BLaER1 (cell line): ENCODE results near the gene TMEM250.
"Not testable (repeated sequence)": the region's sequence is repeated elsewhere in the genome, so short reads cannot be mapped to it uniquely, and the experiment has no call there.

Source experiments
- H3K27ac ChIP-seq: shearing (Covaris generic); formaldehyde crosslinking; 2 replicates; pipeline ENCODE4 v1.8.1; 2022
- H3K27me3 ChIP-seq: shearing (Covaris generic); formaldehyde crosslinking; 2 replicates; pipeline ENCODE4 v1.8.1; 2022
- H3K36me3 ChIP-seq: shearing (Covaris generic); formaldehyde crosslinking; 2 replicates; pipeline ENCODE4 v1.8.1; 2022
- H3K4me1 ChIP-seq: shearing (Covaris generic); formaldehyde crosslinking; 2 replicates; pipeline ENCODE4 v1.8.1; 2022
- H3K4me2 ChIP-seq: shearing (Covaris generic); formaldehyde crosslinking; 2 replicates; pipeline ENCODE4 v1.8.1; 2022
- H3K4me3 ChIP-seq: shearing (Covaris generic); formaldehyde crosslinking; 2 replicates; pipeline ENCODE4 v1.8.1; 2022
- H3K9ac ChIP-seq: shearing (Covaris generic); formaldehyde crosslinking; 2 replicates; pipeline ENCODE4 v1.8.1; 2022
- H3K9me3 ChIP-seq: shearing (Covaris generic); formaldehyde crosslinking; 2 replicates; pipeline ENCODE4 v1.8.1; 2022
- H4K20me1 ChIP-seq: shearing (Covaris generic); formaldehyde crosslinking; 2 replicates; pipeline ENCODE4 v1.8.1; 2022
- Cebpa-rat ChIP-seq: shearing (Covaris generic); IDR thresholded peaks from 2 replicates; pipeline ENCODE4 v1.8.1; 2022

Gene TMEM250

GRCh38 chr9:136153381-136154065, 34.8 kb upstream of the TMEM250 start:
- H3K27me3 ChIP-seq: no peaks in the 10 kb centered on the region
- H3K36me3 ChIP-seq: no peaks in the 10 kb centered on the region

GRCh38 chr9:136152931-136153330, 34.3 kb upstream of the TMEM250 start:
- Histone ChIP-seq H3K4me2 (no peak overlapping the region), H3K9ac (peak overlapping the region; percentile 5; the same call in 1 of the 2 replicates), H3K4me3 (no peak overlapping the region), H3K4me1 (peaks cover 25% of the 10 kb centered on the region), H4K20me1 (no peaks in the 10 kb centered on the region), H3K9me3 (no peaks in the 10 kb centered on the region), H3K27me3 (no peaks in the 10 kb centered on the region), H3K36me3 (no peaks in the 10 kb centered on the region), H3K27ac (0 out of 2 replicates have a peak overlapping the region, but pooled peaks have one; percentile 9)
- no peak for TF ChIP-seq Cebpa-rat

More at GRCh38 chr9:136153381-136154065, 34.8 kb upstream of the TMEM250 start:
- H3K27ac ChIP-seq: no peak overlapping the region
- no peaks in the 10 kb centered on the region for H4K20me1 ChIP-seq
- H3K4me2 ChIP-seq: no peak overlapping the region
- no peak for TF ChIP-seq Cebpa-rat
- H3K9ac ChIP-seq: no peak overlapping the region
- H3K4me1 ChIP-seq: peaks cover 25% of the 10 kb centered on the region
- no peak overlapping the region for H3K4me3 ChIP-seq
- H3K9me3 ChIP-seq: no peaks in the 10 kb centered on the region

GRCh38 chr9:136152543-136152866, 33.8 kb upstream of the TMEM250 start:
- peaks cover 24% of the 10 kb centered on the region for H3K4me1 ChIP-seq
- no peaks in the 10 kb centered on the region for H3K36me3 ChIP-seq
- H3K27me3 ChIP-seq: no peaks in the 10 kb centered on the region
- TF ChIP-seq Cebpa-rat: no peak
- H3K27ac ChIP-seq: 0 out of 2 replicates have a peak overlapping the region, but pooled peaks have one; percentile 9
- no peaks in the 10 kb centered on the region for H3K9me3 ChIP-seq
- H3K4me2 ChIP-seq: no peak overlapping the region
- peak overlapping the region; percentile 5; the same call in 1 of the 2 replicates for H3K9ac ChIP-seq
- no peak overlapping the region for H3K4me3 ChIP-seq
- no peaks in the 10 kb centered on the region for H4K20me1 ChIP-seq

- peaks cover 19% of the 10 kb centered on the region for H3K4me1 ChIP-seq
- H3K4me3 ChIP-seq: no peak overlapping the region
- H4K20me1 ChIP-seq: no peaks in the 10 kb centered on the region
- no peaks in the 10 kb centered on the region for H3K36me3 ChIP-seq
- no peak overlapping the region for H3K27ac ChIP-seq
- TF ChIP-seq Cebpa-rat: no peak
- H3K27me3 ChIP-seq: no peaks in the 10 kb centered on the region
- no peak overlapping the region for H3K4me2 ChIP-seq
- H3K9ac ChIP-seq: peak overlapping the region; percentile 5; the same call in 1 of the 2 replicates
- no peaks in the 10 kb centered on the region for H3K9me3 ChIP-seq
Observed at GRCh38 chr9:136151848-136152542, 33.3 kb upstream of the TMEM250 start.

GRCh38 chr9:136151214-136151804, 32.6 kb upstream of the TMEM250 start:
- Histone ChIP-seq H3K9ac (no peak overlapping the region), H3K4me2 (no peak overlapping the region), H3K9me3 (no peaks in the 10 kb centered on the region), H3K27ac (no peak overlapping the region), H3K27me3 (no peaks in the 10 kb centered on the region), H4K20me1 (no peaks in the 10 kb centered on the region), H3K4me3 (no peak overlapping the region), H3K4me1 (peaks cover 16% of the 10 kb centered on the region; the same call in 1 of the 2 replicates), H3K36me3 (no peaks in the 10 kb centered on the region)
- TF ChIP-seq Cebpa-rat: no peak

GRCh38 chr9:136150664-136151213, 32.1 kb upstream of the TMEM250 start:
- H3K36me3 ChIP-seq, H3K27me3 ChIP-seq, H3K9ac ChIP-seq, H3K4me3 ChIP-seq, H4K20me1 ChIP-seq, H3K4me2 ChIP-seq, H3K27ac ChIP-seq, H3K9me3 ChIP-seq: not testable (repeated sequence)
- peaks cover 16% of the 10 kb centered on the region; the same call in 1 of the 2 replicates for H3K4me1 ChIP-seq

- no peak for TF ChIP-seq Cebpa-rat
- no peaks in the 10 kb centered on the region for H3K27me3 ChIP-seq
- no peak overlapping the region for H3K4me3 ChIP-seq
- H3K4me2 ChIP-seq: no peak overlapping the region
- no peak overlapping the region for H3K27ac ChIP-seq
- H3K9ac ChIP-seq: no peak overlapping the region
- peaks cover 21% of the 10 kb centered on the region; the same call in 1 of the 2 replicates for H3K4me1 ChIP-seq
- H4K20me1 ChIP-seq: no peaks in the 10 kb centered on the region
- no peaks in the 10 kb centered on the region for H3K9me3 ChIP-seq
- no peaks in the 10 kb centered on the region for H3K36me3 ChIP-seq
Observed at GRCh38 chr9:136149853-136150252, 31.2 kb upstream of the TMEM250 start.

- no peak for TF ChIP-seq Cebpa-rat
Observed at GRCh38 chr9:136149337-136149736, 30.7 kb upstream of the TMEM250 start.

GRCh38 chr9:136148766-136149165, 30.1 kb upstream of the TMEM250 start:
- no peaks in the 10 kb centered on the region for H3K36me3 ChIP-seq
- no peak overlapping the region for H3K27ac ChIP-seq
- no peak overlapping the region for H3K9ac ChIP-seq
- H3K27me3 ChIP-seq: no peaks in the 10 kb centered on the region
- no peaks in the 10 kb centered on the region for H3K9me3 ChIP-seq
- peaks cover 25% of the 10 kb centered on the region for H3K4me1 ChIP-seq
- no peaks in the 10 kb centered on the region for H4K20me1 ChIP-seq
- TF ChIP-seq Cebpa-rat: no peak
- no peak overlapping the region for H3K4me3 ChIP-seq
- H3K4me2 ChIP-seq: no peak overlapping the region

More at GRCh38 chr9:136149337-136149736, 30.7 kb upstream of the TMEM250 start:
- H3K27me3 ChIP-seq: no peaks in the 10 kb centered on the region
- H3K9ac ChIP-seq: no peak overlapping the region
- no peaks in the 10 kb centered on the region for H3K9me3 ChIP-seq
- H3K36me3 ChIP-seq: no peaks in the 10 kb centered on the region
- no peak overlapping the region for H3K4me2 ChIP-seq
- no peak overlapping the region for H3K4me3 ChIP-seq
- no peak overlapping the region for H3K27ac ChIP-seq
- peaks cover 22% of the 10 kb centered on the region; the same call in 1 of the 2 replicates for H3K4me1 ChIP-seq
- no peaks in the 10 kb centered on the region for H4K20me1 ChIP-seq
